ENCODE data around the gene MANSC1.

- TF ChIP-seq POLR2A (IDR thresholded peaks at IDR 0.05; ENCODE audit: low read depth, low read length) (no peak), POLR2AphosphoS5 (IDR thresholded peaks at IDR 0.05; ENCODE audit: low read depth, low read length) (no peak), TAF1 (IDR thresholded peaks at IDR 0.05; ENCODE audit: borderline replicate concordance, low read depth, low read length) (no peak)
Measured at GRCh38 chr12:12396694-12397093, 46.7 kb upstream of the MANSC1 start.

Data from GM12892 (cell line).